CD4-positive, alpha-beta T cell treated with Interleukin-6 for 4 hours (primary cell): ENCODE data around the gene BBS9.
"Not testable (repeated sequence)": the region's sequence is repeated elsewhere in the genome, so short reads cannot be mapped to it uniquely, and the experiment has no call there.

Source experiments
- DNase-seq: peaks from one replicate; pipeline ENCODE4 v3.0.0-alpha.2; 2020; ENCODE audit warnings: mixed read lengths

Gene BBS9

DNA sequence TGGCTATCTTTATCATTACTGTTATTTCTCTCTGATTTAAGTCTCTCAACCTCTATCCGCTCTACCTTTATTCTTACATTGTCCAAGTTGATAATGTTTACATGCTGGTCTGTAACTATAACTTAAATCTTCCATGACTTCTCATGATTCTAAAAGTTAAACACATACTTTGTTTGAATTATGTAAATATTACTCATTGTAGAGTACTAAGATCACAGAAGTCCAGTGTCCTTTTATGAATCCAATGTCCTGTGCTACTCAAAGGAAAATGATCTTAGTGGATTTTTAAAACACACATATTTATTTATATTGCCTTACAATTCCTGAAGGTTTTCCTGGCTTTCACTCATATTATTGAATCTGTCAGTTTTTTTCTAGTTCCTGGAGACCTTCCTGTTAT is 70.9 kb downstream of the BBS9 start:
- no peak for DNase-seq

DNA sequence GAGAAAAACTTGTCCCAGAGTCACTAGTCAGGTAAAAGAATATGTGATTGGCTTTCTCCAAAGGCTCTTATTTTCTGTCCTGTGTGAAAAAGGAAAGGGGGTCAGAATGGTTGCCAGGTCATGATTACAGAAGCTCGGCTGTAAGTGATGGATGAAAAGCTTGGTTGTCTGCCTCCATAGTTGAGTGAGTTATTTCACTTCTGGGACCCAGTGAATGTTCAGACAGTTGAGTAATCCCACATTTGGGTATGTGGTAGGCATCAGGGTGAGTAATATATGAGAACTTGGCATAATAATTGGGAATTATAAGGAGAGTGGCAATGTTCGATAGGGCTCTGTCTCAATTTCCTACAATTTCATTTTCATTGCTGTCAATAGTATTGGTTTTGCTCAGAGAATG is 72.5 kb downstream of the BBS9 start:
- DNase-seq = no peak

DNA sequence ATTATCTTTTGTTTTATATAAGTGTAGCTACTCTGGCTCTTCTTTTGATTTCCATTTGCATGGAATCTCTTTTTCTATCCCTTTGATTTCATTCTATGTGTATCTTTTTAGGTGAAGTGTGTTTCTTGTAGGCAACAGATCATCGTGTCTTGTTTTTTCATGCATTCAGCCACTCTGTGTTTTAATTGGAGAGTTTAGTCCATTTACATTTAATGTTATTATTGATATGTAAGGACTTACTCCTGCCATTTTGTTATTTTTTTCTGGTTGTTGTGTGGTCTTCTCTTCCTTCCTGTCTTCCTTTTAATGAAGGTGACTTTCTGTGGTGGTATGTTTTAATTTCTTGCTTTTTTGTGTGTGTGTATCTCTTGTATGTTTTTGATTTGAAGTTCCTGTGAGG is 81.6 kb downstream of the BBS9 start:
- DNase-seq = no peak

GRCh38 chr7:33212144-33212543 is 82.8 kb downstream of the BBS9 start:
- DNase-seq = no peak

DNA sequence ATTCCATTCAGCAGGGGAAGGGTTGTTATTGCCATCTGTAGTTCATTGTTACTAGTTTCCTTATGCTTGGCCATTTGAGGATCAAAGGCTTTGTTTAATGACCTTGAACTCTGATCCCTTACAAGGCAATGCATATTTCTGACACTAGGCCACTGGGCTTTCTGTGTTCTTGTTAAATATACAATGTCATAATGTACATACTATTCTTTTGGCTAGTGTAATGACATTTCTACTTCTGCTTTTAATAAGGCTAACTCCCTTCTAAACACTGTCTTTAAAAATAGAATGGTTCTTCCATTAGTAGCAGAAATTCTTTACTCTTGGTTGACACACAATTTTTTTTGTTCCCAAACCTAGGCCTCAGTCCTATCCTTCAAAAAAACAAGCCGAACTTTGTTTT is 86.6 kb downstream of the BBS9 start:
- no peak for DNase-seq

- no peak for DNase-seq
Observed at GRCh38 chr7:33217595-33217994, 88.2 kb downstream of the BBS9 start.

GRCh38 chr7:33218841-33219535 is 89.6 kb downstream of the BBS9 start:
- not testable (repeated sequence) for DNase-seq

- no peak for DNase-seq
Observed at GRCh38 chr7:33220231-33220630, 90.9 kb downstream of the BBS9 start.

- DNase-seq = no peak
Observed at GRCh38 chr7:33221390-33221789, 92.0 kb downstream of the BBS9 start.

DNA sequence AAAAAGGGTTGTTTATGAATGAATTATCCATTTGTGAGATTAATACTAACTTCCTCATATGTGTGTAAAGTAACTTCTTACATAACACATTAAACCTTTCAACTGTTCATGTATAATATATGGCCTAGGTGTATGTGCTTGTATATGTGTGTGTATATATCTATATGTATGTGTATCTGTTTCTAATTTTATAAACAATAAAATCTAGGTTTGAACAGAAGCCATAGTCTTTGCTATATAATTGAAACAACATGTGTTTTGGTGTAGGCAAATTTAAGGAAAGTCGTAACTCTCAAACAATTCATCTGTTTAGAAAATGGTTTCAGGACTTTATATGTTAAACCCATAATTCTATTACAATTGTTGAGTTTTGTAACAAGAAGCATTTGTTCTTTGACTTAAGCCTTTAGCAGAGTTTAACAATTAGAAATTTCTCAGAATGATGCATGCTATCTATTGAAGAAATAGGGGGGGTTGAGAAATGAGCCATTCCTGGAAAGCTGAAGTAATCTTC is 103.3 kb downstream of the BBS9 start:
- no peak for DNase-seq

DNA sequence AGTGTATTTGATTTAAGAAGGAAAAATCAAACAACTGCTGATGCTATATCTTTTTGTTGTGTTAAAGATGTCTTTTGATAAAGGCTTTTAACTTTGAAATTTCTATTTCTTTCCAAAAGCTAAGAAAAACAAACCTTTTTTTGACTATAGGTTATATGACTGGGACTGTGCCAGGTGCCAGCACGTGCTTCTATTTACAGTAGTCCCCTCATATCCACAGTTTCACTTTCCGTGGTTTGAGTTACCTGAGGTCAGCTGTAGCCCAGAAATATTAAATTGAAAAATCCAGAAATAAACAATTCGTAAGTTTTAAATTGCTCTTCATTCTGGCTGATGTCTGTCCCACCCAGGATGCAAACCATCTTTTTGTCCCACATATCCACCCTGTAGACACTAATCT is 104.3 kb downstream of the BBS9 start:
- no peak for DNase-seq

DNA sequence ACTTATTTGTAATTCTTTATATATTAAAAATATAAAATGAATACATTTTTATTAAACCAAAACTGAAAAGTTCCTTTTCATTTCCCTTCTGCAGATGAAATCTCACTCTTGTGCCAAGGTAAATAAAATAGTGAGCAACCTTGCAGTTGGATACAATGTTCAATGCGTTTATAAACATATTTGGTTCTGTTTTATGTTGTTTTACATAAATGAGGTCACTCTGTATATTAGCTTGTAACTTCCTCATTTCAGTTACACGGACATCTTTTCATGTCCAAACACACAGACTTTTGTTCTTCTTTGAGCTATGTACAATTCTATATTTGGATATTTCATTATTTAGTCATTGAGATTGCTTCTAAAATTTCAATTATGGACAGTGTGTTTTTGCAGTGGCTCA is 107.7 kb downstream of the BBS9 start:
- DNase-seq = no peak

- DNase-seq = no peak
Observed at GRCh38 chr7:33243319-33243881, 114.0 kb downstream of the BBS9 start.

- no peak for DNase-seq
Observed at GRCh38 chr7:33248671-33249070, 119.3 kb downstream of the BBS9 start.

DNA sequence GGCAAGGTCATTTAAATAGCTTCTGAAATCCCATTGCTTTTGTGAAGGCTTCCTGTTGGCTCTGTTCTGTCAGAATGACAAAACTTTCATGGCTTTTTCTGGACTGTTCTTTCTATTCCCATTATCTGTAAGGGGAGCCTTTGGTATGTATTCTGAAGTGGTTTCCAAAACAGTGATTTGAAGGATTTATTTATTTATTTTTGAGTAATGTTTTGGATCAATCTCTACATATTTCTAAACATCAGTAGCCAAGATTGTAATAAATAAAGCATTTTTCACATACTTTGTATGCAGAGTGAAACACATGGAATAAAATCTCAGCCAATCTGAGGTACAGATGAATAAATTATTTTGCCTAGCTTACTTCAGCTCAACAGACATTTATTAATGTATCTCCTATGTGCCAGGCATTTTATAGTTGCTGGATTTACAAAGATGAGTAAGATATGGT is 121.1 kb downstream of the BBS9 start:
- no peak for DNase-seq

DNA sequence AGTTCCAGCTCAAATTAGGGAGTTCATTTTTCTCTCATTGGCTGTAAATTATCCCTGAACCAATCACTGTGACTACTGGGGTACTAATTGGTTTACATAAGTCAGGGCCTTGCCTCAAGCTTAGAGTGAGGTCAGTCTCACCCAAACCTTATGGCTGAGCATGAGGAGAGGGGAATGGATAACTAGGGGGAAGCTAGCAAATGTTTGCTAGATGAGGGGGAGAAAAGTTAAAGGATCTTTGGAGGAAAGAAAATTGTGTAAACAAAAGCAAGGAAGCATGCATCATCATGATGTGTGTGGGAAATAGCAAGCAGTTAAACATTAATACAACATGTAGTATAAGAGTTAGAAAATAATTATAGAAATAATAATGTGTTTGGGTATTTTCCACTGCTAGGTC is 121.9 kb downstream of the BBS9 start:
- DNase-seq = no peak

DNA sequence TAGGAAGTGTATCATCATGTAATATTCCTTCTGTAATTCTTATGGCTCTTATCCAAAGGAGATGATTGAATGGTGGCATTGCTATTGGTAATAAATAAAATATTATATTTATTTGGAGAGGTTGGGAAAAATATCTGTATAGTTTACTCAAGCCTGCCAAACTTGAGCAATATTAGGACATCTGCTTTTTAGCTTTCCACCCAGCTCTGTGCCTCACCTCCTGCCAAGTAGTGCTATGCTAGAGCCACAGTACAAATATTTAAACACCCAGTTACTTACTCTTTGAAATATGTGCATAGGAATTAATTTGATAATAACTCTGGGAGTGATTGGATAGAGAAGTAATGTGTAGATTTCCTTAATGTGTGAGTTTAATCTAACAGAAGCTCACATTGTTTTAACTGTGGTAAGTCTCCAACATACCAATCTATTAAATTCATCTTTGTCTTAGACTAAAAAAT is 129.2 kb downstream of the BBS9 start:
- no peak for DNase-seq

- no peak for DNase-seq
Observed at GRCh38 chr7:33261585-33261984, 132.2 kb downstream of the BBS9 start.

DNA sequence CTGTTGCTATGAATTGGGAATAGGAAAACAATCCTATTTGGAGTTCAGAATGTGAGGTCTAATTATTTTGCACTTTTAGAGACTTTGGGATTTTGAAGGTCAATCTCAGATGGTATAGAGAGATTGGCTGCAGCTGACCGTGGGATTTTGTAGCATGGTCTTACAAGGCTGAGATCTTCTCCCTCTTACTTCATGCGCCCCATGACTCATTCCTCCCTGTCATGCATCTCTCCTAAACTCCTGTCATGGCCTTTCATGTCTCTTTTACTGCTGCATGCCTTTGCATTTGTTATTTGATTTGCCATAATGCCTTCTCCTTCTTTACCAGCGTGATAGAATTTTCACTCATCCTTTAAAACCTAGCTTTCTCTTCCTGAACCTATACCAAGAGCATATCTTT is 133.1 kb downstream of the BBS9 start:
- DNase-seq = no peak

GRCh38 chr7:33271839-33272371 is 142.5 kb downstream of the BBS9 start:
- DNase-seq = not testable (repeated sequence)

GRCh38 chr7:33273356-33273755 is 144.0 kb downstream of the BBS9 start:
- DNase-seq = no peak

DNA sequence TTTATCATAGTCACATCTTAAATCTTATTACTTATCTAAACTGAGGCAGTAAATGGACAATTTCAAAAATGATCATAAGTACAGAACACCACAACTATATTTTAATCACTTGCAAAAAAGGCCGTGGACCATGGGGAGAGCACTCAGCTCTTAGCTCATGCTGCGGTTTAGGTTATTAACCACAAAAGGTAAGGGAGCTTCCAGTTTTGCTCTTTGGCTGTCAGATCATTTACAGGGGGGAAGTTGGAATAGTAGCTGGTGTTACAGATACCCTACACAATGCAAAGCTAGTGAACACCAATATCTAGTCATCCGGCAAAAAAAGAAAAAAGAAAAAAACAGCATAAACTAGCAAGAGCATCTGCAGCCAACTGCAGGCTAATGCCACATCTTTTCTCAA is 147.0 kb downstream of the BBS9 start:
- DNase-seq = no peak

DNA sequence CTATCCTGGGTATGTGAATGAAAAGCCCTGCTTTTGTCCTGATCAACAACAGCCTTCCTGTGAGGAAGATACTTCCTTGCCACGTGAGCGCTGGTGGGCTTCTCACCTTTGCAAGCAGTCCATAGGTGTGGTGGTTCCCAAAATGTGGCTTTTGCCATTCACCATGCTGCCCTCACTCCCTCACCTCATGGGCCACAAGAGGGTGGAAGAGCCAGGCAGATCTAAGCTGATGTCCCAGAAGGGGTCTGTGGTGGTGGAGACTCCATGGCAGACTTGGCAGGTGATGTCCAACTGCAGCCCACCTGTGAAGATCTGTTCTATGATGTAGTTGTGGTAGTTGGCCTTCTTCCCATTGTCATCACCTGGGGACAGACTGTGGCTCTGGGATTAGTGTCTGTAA is 147.4 kb downstream of the BBS9 start:
- DNase-seq = no peak

- DNase-seq = no peak
Observed at GRCh38 chr7:33278095-33278494, 148.7 kb downstream of the BBS9 start.
